Suppressor macrophage (primary cell): ENCODE results near the gene ATPAF2.
"Not testable (repeated sequence)": the region's sequence is repeated elsewhere in the genome, so short reads cannot be mapped to it uniquely, and the experiment has no call there.

Experiments used
- DNase-seq, 4 experiments: peaks; one replicate each; pipeline ENCODE4 v3.0.0-alpha.2; 2020 to 2022

ATPAF2 gene

GRCh38 chr17:18009609-18010420 is 29.2 kb downstream of the ATPAF2 start:
- no peak for DNase-seq

GRCh38 chr17:18008496-18009268 is 30.3 kb downstream of the ATPAF2 start:
- no peak for DNase-seq

- DNase-seq: no peak
Measured at GRCh38 chr17:18006495-18007239, 32.3 kb downstream of the ATPAF2 start.

GRCh38 chr17:18005496-18005895 is 33.5 kb downstream of the ATPAF2 start:
- DNase-seq: no peak

GRCh38 chr17:18004884-18005305 is 34.1 kb downstream of the ATPAF2 start:
- no peak for DNase-seq

- no peak for DNase-seq
Measured at GRCh38 chr17:18004345-18004744, 34.6 kb downstream of the ATPAF2 start.

GRCh38 chr17:18002171-18002570 is 36.8 kb downstream of the ATPAF2 start:
- no peak for DNase-seq

GRCh38 chr17:18000030-18000408 is 38.9 kb downstream of the ATPAF2 start:
- DNase-seq: no peak

- peak in 3 of 4 experiments; percentile 10 to 13 (median 10) for DNase-seq
Measured at GRCh38 chr17:17999364-18000029, 39.5 kb downstream of the ATPAF2 start.

- no peak for DNase-seq
Measured at GRCh38 chr17:17998934-17999333, 40.0 kb downstream of the ATPAF2 start.

- not testable (repeated sequence) for DNase-seq
Measured at GRCh38 chr17:17995887-17996286, 43.1 kb downstream of the ATPAF2 start.

GRCh38 chr17:17994271-17995069 is 44.5 kb downstream of the ATPAF2 start:
- peak; percentile 31 to 64 (median 50) for DNase-seq

GRCh38 chr17:17993852-17994251 is 45.1 kb downstream of the ATPAF2 start:
- no peak for DNase-seq

- no peak for DNase-seq
Measured at GRCh38 chr17:17993366-17993765, 45.6 kb downstream of the ATPAF2 start.

- no peak for DNase-seq
Measured at GRCh38 chr17:17990282-17990681, 48.7 kb downstream of the ATPAF2 start.

GRCh38 chr17:17989618-17990017 is 49.4 kb downstream of the ATPAF2 start:
- no peak for DNase-seq

GRCh38 chr17:17989081-17989480 is 49.9 kb downstream of the ATPAF2 start:
- DNase-seq: no peak

GRCh38 chr17:17988427-17988945 is 50.5 kb downstream of the ATPAF2 start:
- DNase-seq: no peak

GRCh38 chr17:17987901-17988300 is 51.1 kb downstream of the ATPAF2 start:
- DNase-seq: no peak

- no peak for DNase-seq
Measured at GRCh38 chr17:17987187-17987896, 51.6 kb downstream of the ATPAF2 start.

GRCh38 chr17:17985555-17985954 is 53.4 kb downstream of the ATPAF2 start:
- DNase-seq: peak in 2 of 4 experiments; percentile 15 to 20
